ENCODE data around the gene CD300LF.

DNA sequence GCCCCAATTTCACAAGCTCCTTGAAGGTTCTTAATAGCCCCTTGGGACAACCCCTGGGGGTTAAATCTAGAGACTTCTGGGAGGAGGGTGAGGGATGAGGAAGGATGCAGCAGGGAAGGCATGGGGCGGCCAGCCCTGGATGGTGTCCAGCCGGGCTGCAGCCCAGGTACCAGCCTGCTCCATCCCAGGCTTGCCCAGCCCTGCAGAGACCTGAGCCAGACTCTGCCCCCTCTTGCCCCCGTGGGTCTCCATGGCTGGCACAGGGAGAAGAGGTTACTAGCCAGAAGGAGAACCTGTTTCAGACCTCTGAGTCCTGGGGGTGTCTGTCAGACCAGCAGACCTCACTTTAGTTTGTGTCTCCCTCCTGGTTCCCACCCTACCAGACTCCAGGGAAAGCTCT is 44.2 kb upstream of the CD300LF start:
- TF ChIP-seq, protein P1, sequence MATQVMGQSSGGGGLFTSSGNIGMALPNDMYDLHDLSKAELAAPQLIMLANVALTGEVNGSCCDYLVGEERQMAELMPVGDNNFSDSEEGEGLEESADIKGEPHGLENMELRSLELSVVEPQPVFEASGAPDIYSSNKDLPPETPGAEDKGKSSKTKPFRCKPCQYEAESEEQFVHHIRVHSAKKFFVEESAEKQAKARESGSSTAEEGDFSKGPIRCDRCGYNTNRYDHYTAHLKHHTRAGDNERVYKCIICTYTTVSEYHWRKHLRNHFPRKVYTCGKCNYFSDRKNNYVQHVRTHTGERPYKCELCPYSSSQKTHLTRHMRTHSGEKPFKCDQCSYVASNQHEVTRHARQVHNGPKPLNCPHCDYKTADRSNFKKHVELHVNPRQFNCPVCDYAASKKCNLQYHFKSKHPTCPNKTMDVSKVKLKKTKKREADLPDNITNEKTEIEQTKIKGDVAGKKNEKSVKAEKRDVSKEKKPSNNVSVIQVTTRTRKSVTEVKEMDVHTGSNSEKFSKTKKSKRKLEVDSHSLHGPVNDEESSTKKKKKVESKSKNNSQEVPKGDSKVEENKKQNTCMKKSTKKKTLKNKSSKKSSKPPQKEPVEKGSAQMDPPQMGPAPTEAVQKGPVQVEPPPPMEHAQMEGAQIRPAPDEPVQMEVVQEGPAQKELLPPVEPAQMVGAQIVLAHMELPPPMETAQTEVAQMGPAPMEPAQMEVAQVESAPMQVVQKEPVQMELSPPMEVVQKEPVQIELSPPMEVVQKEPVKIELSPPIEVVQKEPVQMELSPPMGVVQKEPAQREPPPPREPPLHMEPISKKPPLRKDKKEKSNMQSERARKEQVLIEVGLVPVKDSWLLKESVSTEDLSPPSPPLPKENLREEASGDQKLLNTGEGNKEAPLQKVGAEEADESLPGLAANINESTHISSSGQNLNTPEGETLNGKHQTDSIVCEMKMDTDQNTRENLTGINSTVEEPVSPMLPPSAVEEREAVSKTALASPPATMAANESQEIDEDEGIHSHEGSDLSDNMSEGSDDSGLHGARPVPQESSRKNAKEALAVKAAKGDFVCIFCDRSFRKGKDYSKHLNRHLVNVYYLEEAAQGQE (IDR thresholded peaks at IDR 0.05; ENCODE audit: unreplicated experiment) = no peak
- TF ChIP-seq EZH2 (IDR thresholded peaks at IDR 0.05; ENCODE audit: low read depth, unreplicated experiment) (no peak), POLR2AphosphoS5 (IDR thresholded peaks at IDR 0.05; ENCODE audit: low read depth) (no peak), STAT1 (IDR thresholded peaks at IDR 0.05; ENCODE audit: unreplicated experiment) (no peak), CREB1 (CRISPR knock-in tag; IDR thresholded peaks at IDR 0.05; ENCODE audit: low read depth) (no peak)
- TF ChIP-seq, protein P2, sequence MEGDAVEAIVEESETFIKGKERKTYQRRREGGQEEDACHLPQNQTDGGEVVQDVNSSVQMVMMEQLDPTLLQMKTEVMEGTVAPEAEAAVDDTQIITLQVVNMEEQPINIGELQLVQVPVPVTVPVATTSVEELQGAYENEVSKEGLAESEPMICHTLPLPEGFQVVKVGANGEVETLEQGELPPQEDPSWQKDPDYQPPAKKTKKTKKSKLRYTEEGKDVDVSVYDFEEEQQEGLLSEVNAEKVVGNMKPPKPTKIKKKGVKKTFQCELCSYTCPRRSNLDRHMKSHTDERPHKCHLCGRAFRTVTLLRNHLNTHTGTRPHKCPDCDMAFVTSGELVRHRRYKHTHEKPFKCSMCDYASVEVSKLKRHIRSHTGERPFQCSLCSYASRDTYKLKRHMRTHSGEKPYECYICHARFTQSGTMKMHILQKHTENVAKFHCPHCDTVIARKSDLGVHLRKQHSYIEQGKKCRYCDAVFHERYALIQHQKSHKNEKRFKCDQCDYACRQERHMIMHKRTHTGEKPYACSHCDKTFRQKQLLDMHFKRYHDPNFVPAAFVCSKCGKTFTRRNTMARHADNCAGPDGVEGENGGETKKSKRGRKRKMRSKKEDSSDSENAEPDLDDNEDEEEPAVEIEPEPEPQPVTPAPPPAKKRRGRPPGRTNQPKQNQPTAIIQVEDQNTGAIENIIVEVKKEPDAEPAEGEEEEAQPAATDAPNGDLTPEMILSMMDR (conservative IDR thresholded peaks at IDR 0.05; ENCODE audit: low read depth in 2 of 2) = no peak

All from GM23338 (cell line).